Measurements from ENCODE around the gene CLCN5.

- TF ChIP-seq PBX3 (CRISPR knock-in tag; IDR thresholded peaks at IDR 0.05) (no peak), CTCF (tag by site-specific recombination; IDR thresholded peaks at IDR 0.05) (no peak), PRDM6 (tag by site-specific recombination; IDR thresholded peaks at IDR 0.05) (no peak), PATZ1 (tag by site-specific recombination; IDR thresholded peaks at IDR 0.05) (no peak), ZNF274 (IDR thresholded peaks at IDR 0.05; ENCODE audit: low read length) (no peak), ZNF274 (tag by site-specific recombination; IDR thresholded peaks at IDR 0.05; ENCODE audit: borderline replicate concordance) (no peak), REST (tag by site-specific recombination; IDR thresholded peaks at IDR 0.05) (no peak)
Measured at GRCh38 chrX:50093625-50094024, 171.2 kb downstream of the CLCN5 start.
